Activated CD4-positive, alpha-beta T cell treated with anti-CD3 and anti-CD28 coated beads, Interleukin-10, Interleukin-2, amounts not matched to agents 100 ng/mL and 50 ng/mL, durations not matched to agents 16 hours and 8 hours (primary cell): ENCODE results near the gene CASZ1.

ENCODE experiments used
- DNase-seq: peaks from one replicate; pipeline ENCODE4 v3.0.0-alpha.2; 2020

Gene CASZ1

DNA sequence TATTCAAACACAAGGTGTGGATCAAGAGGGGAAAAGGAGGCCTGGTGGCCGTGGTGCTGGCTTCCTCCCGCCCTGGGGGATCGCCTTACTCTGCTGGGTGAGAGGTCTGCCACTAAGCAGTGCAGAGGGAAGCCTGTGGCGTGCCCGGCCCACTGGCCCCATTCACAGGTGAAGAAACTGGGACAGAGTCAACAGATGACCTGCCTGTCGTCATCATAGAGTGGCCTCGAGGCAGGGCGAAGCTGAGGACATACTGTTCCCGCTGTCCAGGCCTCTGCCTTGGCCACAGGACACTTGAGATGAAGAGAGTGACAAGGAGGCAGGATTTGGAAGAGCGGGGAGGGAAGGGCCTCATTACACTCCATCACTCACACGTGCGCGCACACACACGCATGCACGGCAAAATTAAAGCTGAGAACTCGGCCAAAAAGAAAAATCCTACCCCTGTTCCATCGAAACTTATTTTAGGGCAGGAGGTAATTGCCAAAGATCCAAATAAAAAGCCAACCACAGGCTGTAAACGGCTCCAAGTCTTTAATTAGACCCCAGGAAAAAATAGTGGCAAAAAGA, 50.5 kb downstream of the CASZ1 start:
- DNase-seq: no peak

DNA sequence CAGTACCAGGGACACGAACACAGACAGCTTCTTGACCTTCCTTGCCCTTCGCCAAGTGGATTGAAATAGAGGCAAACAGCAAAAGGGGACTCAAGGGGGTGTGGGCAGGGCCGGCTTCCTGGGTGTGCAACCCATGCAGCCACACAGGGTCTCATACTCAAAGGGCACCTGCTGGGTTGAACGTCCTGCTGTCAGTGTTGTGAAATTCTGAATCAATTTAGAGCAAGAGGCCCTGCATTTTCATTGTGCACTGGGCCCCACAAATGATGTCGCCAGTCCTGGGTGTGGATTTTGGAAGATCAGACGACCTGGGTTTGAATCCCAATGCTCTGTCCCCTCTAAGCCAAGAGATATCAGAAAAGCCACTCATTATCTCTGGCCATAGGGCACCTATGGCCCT, 51.1 kb downstream of the CASZ1 start:
- no peak for DNase-seq

DNA sequence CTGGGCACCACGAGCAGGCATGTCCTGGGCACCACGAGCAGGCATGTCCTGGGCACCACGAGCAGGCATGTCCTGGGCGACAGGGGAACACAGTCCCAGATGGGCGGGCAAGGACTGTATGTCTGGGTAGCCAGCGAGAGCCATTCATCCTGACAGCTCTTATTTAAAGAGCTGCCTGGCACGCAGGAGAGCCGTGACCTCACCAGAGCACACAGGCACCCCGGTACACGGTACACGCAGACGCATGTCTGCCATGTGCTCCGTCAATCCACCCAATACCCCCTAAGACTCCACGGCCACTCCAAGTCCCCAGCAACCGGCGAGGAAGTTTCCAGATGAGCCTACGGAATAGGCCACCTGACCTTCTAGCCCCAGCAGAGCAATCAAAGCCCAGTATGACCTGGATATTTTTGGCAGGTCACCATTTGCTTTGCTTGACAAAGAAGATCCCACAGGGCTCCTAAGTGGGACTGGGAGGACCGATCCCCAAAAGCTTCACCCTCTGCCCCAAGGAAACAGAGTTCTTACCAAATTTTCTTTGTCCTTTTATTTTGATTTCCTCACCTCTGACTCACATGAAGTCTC, 51.7 kb downstream of the CASZ1 start:
- no peak for DNase-seq

DNA sequence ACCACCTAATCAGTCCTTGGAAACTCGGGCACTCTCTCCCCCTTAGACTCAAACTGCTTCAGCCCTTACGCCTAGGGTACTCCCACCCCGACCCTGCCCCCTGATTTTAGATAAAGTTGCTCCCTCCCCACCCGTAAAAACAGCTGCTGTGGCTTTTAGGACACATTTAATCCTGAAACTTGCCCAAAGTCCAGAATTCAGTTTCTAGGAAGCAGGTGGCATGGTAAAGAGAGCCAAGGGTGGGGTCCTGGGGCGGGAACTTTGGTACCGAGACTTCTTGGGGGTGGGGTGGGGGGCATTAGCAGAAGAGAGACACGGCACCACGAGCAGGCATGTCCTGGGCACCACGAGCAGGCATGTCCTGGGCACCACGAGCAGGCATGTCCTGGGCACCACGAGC, 52.4 kb downstream of the CASZ1 start:
- DNase-seq: no peak

DNA sequence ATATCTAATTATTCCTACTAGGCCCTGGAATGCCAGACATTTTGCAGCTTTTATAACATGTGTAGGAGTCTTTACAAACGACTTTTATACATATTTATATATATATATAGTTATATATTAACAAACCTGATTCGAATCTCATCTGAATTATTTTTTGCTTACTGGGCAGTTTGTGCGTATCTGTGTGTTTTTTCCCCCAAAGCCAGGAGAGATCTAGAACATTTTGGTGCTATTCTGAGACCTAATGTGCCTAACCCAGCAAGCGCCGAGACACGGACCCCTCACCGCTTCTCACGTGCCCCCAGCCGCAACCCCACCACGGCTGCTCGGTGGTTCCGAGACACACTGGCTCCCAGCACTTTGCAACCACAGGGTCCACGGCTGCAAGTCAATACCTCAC, 54.8 kb downstream of the CASZ1 start:
- no peak for DNase-seq

DNA sequence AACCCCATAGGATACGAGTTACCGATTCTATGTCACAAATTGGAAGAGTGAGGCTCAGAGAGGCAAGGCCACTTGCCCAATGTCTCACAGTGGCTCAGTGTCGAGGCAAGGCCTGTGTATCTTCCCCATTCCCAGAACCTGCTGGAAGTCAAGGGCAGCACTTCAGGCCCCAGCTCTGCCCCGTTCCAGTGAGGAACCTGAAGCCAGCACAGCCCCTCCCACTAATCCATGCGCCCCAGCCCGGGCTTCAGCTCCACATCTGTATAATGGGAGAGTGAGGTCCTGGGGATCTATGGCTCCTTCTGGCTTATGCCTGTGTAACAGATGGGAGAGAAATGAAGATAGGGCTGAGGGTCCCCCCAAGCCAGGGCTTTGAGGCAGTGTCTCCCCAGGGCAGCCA, 56.3 kb downstream of the CASZ1 start:
- DNase-seq: no peak

DNA sequence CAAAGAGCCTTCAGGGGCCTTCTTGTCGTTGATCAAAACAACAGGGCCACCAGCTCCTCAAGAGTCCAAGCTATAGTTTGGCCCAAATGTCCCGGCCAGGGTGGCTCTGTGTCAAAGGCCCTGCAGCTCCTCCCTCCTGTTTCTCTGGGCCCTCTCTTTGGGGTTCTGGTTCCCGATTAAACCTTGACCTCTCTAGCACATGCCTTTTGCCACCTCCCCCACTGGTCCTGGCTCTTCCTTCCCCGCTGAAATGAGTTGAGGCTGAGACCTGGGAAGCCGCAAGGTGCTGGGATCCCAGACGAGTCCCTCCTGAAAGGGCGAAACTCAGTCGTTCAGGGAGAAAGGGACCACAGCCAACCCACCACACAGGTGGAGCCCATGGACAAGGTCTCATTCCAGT, 56.9 kb downstream of the CASZ1 start:
- no peak for DNase-seq

DNA sequence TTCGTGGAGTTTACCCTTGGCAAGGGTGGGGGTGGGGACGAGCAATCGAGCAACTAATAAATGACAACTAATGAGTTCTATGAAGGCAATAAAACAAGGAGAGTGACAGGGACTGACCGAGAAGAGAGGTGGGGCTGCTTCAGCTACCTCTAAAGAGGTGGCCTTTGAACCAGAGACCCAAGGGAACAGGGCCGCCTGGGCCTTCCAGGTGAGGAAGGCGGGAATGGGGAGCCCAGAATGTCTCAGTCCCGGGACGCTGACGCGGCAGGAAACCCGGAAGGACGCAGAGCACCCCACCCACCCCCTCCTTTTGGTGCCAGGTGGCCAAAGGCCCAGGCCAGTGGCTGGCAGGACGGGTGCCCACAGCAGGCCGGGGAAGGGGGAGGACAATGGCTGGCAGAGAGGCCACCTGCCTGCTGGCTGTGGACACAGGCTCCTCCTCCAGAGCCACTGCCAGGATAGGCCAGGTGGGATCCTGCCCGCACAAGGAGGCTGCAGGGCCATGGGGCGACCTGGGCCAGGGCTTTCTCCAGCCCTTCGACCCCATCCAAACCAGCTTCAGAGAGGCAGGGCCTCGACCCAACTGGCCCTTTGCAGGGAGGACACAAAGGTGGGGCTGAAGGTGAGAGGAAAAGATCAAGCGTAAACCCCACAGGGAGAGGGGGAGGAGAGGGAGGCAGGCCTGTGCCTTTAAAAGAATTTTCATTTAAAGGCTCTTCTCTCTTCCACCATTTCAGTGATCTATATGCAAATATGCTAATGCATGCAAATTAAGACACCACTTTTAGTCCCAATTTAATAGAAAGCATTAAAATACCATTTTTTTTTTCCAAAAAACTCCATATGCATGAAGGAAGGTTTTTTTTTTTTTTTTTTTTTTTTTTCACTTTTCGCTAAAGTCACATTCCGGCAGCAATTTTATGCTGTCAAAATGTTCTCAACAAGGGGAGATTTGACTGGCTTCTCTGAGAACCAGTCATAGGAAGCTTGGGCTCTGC, 58.1 kb downstream of the CASZ1 start:
- no peak for DNase-seq

DNA sequence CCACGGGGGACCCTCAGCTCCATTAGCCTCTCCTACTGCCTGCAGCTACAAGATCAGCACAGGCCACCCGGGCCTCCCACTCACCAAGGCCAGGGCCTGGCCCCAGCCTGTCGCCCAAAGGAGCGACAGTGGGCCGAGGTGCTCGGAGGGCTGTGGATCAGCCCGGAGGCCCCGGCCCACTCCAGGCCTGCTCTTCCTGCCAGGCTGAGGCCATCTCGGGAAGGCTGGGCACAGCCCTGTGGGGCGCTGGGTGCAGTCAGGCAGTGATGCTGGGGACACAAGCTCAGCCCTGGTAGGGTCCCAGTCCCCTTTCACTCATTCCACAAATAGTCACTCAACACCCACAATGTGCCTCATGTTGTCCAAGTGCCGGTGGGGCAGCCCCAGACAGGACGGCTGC, 58.8 kb downstream of the CASZ1 start:
- no peak for DNase-seq

DNA sequence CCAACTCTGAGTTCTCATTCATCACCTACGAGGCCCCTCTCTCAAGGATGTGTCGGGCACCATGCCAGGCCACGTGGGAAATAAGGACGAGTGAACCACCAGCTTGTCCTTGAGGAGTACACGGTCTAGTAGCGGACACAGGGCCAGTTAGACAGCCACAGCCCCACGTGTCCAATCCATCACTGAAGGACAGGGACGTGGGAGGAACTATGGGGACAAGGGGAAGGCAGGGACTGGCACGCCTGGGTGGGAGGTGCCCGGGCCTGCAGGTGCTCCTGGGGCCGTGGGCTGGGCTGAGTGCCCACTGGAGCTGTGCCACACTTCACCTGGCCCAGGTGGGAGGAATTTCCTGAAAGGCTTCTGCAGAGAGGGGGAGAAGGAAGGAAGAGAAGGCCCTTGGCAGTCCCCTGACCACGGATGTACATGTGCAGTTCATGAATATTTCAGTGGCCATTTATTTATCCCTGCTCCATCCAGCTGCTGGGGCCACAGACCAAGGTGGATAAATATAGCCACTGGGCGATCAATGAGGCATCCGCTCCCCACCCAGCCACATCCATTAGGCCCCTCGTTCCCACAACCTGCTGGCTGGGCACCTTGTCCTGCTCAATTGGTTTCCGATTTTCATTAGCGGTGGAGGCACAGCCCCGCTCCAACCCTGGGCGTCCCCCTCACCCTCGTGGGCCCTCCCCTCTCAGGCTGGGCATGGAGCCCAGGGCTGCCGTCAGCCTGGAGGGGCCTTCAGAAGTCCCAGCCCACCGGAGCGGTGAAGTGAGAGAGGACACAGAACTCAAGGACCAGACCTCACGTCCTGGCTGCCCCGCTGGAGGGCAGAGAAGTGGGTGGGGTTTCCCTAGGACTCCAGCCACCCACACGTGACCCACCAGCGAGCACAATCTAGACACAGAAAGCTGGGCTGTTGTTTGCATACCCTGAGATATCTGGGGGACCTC, 59.5 kb downstream of the CASZ1 start:
- no peak for DNase-seq

DNA sequence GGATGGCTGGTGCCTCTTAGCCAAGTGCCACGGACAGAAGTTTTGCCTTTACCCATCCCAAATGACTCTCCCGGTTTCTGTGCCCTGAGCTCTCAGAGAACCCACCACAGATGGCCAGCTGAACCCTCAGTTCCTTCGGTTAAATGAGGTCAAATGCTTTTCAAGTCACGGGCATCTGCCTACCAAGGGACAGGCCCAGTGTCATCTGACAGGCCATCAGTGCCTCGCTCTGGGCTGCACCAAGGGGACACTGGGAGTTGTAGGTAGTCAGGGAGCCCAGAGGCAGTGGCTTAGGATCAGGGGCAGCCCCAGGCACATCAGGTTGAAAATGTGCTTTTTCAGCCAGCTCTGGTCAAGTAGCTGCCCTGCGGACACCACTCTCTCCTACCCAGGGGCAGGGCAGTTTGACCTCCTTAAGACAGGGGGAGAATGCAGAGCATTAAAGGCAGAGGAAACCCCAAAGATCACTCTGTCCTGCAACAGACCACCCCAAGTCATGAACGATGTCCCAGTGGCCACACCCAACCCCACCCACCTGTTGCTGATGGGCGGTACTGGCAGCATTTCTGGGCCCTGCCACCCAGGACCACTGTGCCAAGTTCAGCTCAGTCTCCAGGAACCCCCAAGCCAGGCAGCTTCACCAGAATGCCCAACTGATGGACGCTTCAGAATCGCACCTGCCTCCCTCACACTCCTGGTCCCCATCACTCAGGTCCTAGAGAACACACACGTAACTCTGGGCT, 60.7 kb downstream of the CASZ1 start:
- no peak for DNase-seq

DNA sequence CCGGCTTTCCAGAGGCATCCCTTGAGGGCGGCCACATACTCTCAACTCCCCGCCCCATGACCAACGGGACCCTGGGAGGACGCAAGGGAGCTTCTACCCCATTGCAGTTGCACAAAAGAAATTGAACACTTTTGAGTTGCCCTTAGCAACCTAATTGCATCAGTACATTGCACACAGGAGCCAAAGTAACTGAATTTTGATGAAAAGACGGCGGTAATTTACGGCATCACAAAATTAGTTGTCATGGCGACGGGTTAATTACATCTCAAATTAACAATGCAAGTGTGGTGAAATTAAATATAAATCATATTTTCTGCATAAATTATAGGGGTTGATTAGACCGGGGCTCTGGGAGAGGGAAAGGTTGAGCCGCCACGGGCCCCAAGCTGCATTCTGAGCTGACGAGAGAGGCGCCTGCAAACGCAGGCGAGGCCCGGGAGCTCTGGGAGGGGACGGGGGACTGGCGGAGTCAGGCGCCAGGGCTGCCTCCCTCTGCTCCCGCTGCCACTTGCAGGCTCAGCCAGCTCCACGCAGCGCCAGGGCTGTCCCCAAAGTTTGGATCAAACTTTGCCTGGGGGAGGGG, 61.4 kb downstream of the CASZ1 start:
- DNase-seq: no peak

DNA sequence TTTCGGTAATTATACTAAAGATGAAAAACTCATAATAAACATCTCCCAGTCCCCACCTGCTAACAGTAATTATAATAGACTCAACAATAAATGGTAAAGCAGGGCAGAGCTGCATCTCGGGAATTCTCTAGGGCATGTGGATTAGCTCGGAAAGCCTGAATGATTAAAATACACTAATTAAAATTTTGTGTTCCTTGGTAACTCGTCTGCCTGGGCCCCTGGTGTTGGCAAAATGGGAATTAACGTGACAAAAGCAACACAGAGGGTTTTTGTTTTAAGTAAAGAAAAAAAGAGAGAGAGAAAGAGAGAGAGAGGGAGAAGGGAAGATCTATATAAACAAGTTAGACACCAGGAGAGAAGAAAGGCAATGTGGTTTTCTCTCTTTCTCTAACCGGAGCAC, 62.1 kb downstream of the CASZ1 start:
- no peak for DNase-seq

DNA sequence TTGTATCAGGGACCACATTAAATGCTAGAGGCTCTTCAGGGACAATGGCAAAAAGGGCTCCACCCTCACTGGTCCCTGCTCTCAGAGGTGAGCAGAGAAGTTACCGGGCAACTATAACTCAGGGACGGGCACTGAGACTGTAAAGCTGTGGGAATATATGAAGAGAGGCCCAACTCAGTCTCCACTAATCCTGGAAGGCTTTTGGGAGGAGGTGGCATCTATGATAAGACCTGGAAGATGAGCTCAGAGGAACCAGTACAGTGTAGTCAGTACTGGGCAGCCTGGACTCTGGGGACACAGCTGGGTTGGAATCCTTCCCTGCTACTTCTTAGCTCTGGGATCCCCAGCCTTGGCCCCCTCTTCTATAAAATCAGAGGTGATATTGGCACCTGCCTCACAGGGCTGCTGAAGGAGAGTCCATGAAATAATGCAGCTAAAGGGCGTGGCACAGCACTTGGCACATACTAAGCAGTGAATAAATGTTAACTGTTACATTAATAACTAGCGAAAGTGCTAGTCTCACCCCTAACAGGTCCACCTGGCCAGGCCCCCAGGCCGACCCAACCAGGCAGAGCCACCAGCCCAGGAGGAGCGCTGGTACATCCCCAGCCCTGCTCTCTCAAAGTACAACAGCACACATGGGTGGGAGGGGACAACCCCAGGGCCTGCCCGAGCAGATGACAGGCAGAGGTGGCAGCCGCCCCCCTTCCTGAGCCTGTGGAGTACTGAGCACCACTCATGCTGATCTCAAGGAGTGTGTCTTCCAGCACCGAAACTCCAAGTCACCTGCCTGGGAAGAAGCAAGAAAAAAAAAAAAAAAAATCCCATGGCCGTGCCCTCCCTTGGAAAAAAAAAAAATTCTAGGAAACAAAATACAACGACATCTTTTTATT, 62.7 kb downstream of the CASZ1 start:
- DNase-seq: peak; percentile 6

DNA sequence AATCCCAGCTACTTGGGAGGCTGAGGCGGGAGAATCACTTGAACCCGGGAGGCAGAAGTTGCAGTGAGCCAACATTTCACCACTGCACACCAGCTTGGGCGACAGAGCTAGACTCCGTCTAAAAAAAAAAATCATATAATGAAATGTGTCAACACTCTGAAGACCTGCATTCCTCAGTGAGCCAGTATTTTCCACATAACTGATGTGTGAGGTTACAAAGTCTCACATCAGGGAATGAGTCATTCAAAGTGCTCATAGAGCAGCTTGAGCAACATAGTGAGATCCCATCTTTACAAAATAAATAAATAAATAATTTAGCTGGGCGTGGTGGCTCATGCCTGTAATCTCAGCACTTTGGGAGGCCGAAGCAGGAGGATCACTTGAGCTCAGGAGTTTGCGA, 65.5 kb downstream of the CASZ1 start:
- DNase-seq: peak; percentile 32

DNA sequence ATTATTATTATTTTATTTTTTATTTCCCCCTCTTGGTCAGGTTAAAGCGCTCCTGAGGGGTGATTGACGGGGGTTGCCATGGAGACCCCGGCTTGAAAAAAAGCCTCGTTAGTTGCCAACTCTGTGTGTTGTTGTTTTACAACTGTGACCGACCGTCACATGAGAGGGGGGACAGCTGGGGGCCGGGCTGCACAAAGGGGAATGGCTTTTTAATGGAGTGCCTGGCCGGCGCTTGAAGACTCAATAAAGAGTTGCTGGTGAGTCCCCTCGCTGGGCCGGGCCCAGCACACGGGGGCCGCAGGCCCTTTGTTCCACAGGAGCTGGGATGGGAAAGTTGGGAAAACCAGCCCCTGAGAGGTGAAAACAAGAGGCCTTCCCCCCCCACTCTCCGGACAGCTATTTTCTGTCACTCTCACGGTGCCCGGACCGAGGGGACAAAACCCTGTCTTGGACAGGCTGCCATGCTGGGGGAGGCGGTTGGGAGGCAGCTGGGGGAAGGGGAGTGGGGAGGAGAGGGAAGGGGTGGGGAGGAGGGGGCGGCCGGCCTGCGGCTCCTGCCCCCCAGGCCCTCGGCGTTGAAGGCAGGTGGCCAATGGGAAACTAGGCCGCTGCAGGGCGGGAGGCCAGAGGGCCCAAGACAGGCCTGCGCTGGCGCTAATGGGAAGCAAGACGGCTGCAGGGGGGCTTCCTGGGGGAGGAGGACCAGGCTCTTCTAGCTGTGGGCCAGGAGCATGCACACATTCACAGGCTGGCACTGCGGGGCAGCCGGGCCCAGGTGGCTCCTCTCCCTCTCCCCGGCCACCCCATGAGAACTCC, 67.6 kb downstream of the CASZ1 start:
- DNase-seq: no peak

DNA sequence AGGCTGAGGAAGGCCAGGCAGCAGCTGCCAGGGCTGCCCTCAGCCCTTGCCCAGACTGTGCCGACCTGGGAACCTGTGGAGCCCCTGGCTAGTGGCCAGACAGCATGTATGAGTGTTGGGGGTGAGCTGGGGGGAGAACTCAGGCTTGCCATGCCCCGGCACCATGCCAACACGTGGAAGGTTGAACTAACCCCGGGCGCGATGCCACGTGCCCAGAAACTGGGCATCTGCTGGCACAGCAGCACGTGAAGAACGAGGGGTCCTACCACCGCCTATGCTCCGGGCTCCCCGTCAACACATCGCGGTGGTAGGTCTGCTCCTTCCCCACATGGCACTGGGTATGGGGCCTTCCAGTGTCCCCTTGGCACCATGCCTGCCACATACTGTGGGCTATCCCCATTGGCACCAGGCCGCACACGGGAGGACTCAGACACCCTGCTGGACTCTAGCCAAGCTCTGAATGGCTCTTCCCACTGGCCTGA, 68.7 kb downstream of the CASZ1 start:
- DNase-seq: no peak

DNA sequence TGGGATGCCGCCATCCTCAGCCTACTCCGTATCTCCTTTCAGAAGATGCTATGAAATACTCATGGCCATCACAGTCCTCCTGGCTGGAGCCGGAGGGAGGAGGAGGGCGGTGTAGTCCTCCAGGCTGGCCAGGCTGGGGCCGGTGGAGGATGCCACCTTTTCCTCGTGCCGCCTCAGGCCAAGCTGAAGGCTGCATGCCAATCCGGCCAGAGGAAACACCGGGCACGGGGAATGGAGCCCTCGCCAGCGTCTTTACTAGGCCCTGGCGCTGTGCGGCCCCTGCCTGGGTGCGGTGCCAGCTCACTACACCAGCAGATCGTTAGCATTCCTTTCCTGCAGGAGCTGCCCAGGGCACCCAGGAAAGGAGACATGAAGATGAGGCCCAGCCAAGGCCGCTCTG, 70.1 kb downstream of the CASZ1 start:
- no peak for DNase-seq

DNA sequence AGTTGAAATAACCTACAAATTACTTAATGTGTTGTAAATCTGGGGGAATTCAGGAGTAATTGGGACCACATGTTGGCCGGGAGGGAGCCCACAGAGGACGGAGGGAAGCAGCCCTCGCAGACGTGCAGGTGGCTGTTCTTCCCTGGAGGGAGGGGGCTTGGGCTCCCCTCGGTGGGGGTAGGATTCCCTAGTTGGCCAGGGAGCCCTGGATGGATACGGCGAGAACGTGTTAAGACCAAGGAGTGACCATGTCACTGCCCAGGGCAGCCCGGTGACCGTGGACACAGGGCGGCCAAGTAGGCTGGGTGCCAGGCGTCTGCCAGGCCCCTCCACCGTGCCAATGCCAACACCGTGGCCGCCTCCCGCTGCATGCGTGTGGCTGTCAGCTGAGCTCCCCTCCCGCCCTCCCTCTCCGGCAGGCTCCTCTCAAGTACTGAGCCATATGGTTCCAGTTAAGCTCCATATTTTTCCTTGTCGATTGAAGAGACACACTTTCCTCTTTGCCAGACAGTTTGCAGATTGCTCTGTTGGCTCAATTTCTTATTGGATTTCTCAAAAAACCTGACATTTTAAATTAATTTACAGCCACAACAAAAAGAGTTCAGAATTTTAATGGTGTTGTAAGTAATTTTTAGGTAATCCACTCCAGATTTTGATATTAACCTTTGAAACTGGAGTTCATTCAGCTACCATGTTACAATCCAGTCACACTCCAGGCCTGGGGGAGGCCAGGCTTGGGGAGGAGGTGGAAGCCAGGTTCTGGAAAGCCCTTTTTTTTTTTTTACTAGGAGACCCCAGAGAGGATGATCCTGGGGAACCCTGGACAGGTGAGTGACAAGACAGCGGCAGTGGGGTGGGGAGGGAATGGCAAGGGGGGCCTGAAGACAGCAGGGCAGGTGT, 71.2 kb downstream of the CASZ1 start:
- no peak for DNase-seq
